ENCODE data around the gene SERTAD2.

- TF ChIP-seq POLR2AphosphoS5 (IDR thresholded peaks at IDR 0.05) (no peak), CTCF (IDR thresholded peaks at IDR 0.05) (no peak), EP300 (IDR thresholded peaks at IDR 0.05; ENCODE audit: low read depth) (no peak), POLR2A (IDR thresholded peaks at IDR 0.05) (no peak)
These were observed 38.4 kb downstream of the SERTAD2 start for GRCh38 chr2:64615192-64615763.

All from transverse colon (tissue), 4 donors.